Loucy (cell line): ENCODE data around the gene PTPRF.

ENCODE experiments used
- H2AFZ ChIP-seq: fragments of 200-600 bp; sonication (generic); 2 replicates; pipeline ENCODE4 v1.6.0; 2016; ENCODE audit warnings: antibody characterized with exemption, mild to moderate bottlenecking, low read length, moderate library complexity
- H3F3A ChIP-seq: fragments of 200-600 bp; 2 replicates; pipeline ENCODE4 v1.6.0; 2016; ENCODE audit warnings: antibody characterized with exemption, low read depth, mild to moderate bottlenecking
- H3K27me3 ChIP-seq: fragments of 200-600 bp; sonication (generic); 2 replicates; pipeline ENCODE4 v1.6.1; 2014; ENCODE audit warnings: low read length, mild to moderate bottlenecking; ENCODE audit not compliant: insufficient read depth, poor library complexity, severe bottlenecking
- H3K36me3 ChIP-seq: fragments of 200-600 bp; sonication (generic); 2 replicates; pipeline ENCODE4 v1.6.1; 2016; ENCODE audit warnings: low read length; ENCODE audit not compliant: insufficient read depth
- H3K4me1 ChIP-seq: fragments of 200-600 bp; sonication (generic); 2 replicates; pipeline ENCODE4 v1.5.1; 2014; ENCODE audit warnings: low read length, mild to moderate bottlenecking; ENCODE audit not compliant: insufficient read depth, poor library complexity, severe bottlenecking
- H3K4me2 ChIP-seq: fragments of 200-600 bp; sonication (generic); 2 replicates; pipeline ENCODE4 v1.6.0; 2014; ENCODE audit warnings: antibody characterized with exemption, low read length, low read depth, mild to moderate bottlenecking; ENCODE audit not compliant: poor library complexity, severe bottlenecking
- H3K4me3 ChIP-seq: fragments of 200-600 bp; sonication (generic); 2 replicates; pipeline ENCODE4 v1.5.1; 2014; ENCODE audit warnings: low read length, mild to moderate bottlenecking, mixed read lengths; ENCODE audit not compliant: poor library complexity, severe bottlenecking
- H3K79me2 ChIP-seq: fragments of 200-600 bp; sonication (generic); 2 replicates; pipeline ENCODE4 v1.6.1; 2014; ENCODE audit warnings: low read length; ENCODE audit not compliant: insufficient read depth
- H3K9ac ChIP-seq: fragments of 200-600 bp; sonication (generic); 2 replicates; pipeline ENCODE4 v1.6.0; 2014; ENCODE audit warnings: mild to moderate bottlenecking, low read depth, low read length, moderate library complexity; ENCODE audit not compliant: poor library complexity, severe bottlenecking
- H3K9me2 ChIP-seq: fragments of 200-600 bp; sonication (generic); replicated peaks from 2 replicates; pipeline ENCODE4 v1.6.1; 2016; ENCODE audit warnings: low read depth, low read length, mixed read lengths
- H3K9me3 ChIP-seq: fragments of 200-600 bp; sonication (generic); 2 replicates; pipeline ENCODE4 v1.6.1; 2014; ENCODE audit warnings: mild to moderate bottlenecking, antibody characterized with exemption, low read length, low read depth; ENCODE audit not compliant: insufficient read depth
- H4K20me1 ChIP-seq: fragments of 200-600 bp; sonication (generic); 2 replicates; pipeline ENCODE4 v1.6.0; 2014; ENCODE audit warnings: antibody characterized with exemption, low read length, mild to moderate bottlenecking; ENCODE audit not compliant: insufficient read depth, poor library complexity, severe bottlenecking
- EZH2phosphoT487 ChIP-seq: fragments of 200-600 bp; IDR thresholded peaks from 2 replicates; pipeline ENCODE4 v1.6.1; 2018; ENCODE audit warnings: antibody characterized with exemption, mild to moderate bottlenecking, moderate library complexity, borderline replicate concordance
- TF ChIP-seq, protein P1 (sequence below): fragments of 200-600 bp; sonication (generic); conservative IDR thresholded peaks from 2 replicates; pipeline ENCODE4 v1.5.1; 2014; ENCODE audit warnings: mild to moderate bottlenecking, antibody characterized with exemption, low read length

The PTPRF gene

DNA sequence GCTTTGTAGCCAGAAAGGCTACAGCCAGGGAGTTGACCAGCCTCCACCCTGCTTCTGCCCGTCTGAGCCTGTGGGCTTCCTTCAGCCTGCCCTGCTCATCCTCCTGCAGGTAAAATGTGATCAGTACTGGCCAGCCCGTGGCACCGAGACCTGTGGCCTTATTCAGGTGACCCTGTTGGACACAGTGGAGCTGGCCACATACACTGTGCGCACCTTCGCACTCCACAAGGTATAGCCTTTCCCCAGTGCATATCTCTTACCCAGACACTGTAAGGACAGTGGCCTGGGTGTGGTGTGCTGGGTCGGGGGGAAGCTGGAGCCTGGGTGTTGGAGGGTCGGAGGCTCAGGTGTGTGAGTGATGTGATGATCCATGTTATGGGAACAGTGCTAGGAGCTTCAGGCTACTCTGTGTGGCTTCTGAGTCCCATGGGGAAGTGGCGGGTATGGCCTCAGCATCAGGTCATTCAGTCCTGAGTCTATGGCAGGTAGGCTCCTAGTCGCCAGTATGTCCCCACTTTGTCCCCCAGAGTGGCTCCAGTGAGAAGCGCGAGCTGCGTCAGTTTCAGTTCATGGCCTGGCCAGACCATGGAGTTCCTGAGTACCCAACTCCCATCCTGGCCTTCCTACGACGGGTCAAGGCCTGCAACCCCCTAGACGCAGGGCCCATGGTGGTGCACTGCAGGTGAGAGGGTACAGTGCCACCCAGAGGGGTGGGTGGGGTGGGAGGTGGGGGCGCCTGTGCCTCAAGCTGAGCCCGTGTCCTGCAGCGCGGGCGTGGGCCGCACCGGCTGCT, 88.0 kb downstream of the PTPRF start:
- H3K9ac ChIP-seq = no peak overlapping the region
- no peaks in the 10 kb centered on the region for H3K9me2 ChIP-seq

DNA sequence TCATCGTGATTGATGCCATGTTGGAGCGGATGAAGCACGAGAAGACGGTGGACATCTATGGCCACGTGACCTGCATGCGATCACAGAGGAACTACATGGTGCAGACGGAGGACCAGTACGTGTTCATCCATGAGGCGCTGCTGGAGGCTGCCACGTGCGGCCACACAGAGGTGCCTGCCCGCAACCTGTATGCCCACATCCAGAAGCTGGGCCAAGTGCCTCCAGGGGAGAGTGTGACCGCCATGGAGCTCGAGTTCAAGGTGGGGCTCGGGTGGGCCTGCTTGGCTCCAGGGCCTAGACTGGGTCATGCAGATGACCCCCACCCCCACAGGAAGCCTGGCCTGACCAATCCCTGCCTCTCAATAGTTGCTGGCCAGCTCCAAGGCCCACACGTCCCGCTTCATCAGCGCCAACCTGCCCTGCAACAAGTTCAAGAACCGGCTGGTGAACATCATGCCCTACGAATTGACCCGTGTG, 88.7 kb downstream of the PTPRF start:
- Histone ChIP-seq H4K20me1 (no peaks in the 10 kb centered on the region), H3K79me2 (no peaks in the 10 kb centered on the region), H3F3A (no peaks in the 10 kb centered on the region), H3K36me3 (no peaks in the 10 kb centered on the region), H3K4me3 (no peak overlapping the region), H3K4me1 (no peaks in the 10 kb centered on the region), H3K4me2 (no peak overlapping the region), H2AFZ (no peak overlapping the region), H3K9ac (no peak overlapping the region), H3K9me2 (no peaks in the 10 kb centered on the region), H3K9me3 (no peaks in the 10 kb centered on the region), H3K27me3 (no peaks in the 10 kb centered on the region)
- TF ChIP-seq EZH2phosphoT487 = no peak
- TF ChIP-seq, protein P1, sequence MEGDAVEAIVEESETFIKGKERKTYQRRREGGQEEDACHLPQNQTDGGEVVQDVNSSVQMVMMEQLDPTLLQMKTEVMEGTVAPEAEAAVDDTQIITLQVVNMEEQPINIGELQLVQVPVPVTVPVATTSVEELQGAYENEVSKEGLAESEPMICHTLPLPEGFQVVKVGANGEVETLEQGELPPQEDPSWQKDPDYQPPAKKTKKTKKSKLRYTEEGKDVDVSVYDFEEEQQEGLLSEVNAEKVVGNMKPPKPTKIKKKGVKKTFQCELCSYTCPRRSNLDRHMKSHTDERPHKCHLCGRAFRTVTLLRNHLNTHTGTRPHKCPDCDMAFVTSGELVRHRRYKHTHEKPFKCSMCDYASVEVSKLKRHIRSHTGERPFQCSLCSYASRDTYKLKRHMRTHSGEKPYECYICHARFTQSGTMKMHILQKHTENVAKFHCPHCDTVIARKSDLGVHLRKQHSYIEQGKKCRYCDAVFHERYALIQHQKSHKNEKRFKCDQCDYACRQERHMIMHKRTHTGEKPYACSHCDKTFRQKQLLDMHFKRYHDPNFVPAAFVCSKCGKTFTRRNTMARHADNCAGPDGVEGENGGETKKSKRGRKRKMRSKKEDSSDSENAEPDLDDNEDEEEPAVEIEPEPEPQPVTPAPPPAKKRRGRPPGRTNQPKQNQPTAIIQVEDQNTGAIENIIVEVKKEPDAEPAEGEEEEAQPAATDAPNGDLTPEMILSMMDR = no peak

More for the DNA sequence above, 88.0 kb downstream of the PTPRF start:
- Histone ChIP-seq H3F3A (no peaks in the 10 kb centered on the region), H3K4me3 (no peak overlapping the region), H3K36me3 (no peaks in the 10 kb centered on the region), H3K4me2 (no peak overlapping the region), H3K27me3 (no peaks in the 10 kb centered on the region), H3K9me3 (no peaks in the 10 kb centered on the region), H3K4me1 (no peaks in the 10 kb centered on the region), H4K20me1 (no peaks in the 10 kb centered on the region), H3K79me2 (no peaks in the 10 kb centered on the region), H2AFZ (no peak overlapping the region)
- TF ChIP-seq, protein P1 = no peak
- no peak for TF ChIP-seq EZH2phosphoT487

DNA sequence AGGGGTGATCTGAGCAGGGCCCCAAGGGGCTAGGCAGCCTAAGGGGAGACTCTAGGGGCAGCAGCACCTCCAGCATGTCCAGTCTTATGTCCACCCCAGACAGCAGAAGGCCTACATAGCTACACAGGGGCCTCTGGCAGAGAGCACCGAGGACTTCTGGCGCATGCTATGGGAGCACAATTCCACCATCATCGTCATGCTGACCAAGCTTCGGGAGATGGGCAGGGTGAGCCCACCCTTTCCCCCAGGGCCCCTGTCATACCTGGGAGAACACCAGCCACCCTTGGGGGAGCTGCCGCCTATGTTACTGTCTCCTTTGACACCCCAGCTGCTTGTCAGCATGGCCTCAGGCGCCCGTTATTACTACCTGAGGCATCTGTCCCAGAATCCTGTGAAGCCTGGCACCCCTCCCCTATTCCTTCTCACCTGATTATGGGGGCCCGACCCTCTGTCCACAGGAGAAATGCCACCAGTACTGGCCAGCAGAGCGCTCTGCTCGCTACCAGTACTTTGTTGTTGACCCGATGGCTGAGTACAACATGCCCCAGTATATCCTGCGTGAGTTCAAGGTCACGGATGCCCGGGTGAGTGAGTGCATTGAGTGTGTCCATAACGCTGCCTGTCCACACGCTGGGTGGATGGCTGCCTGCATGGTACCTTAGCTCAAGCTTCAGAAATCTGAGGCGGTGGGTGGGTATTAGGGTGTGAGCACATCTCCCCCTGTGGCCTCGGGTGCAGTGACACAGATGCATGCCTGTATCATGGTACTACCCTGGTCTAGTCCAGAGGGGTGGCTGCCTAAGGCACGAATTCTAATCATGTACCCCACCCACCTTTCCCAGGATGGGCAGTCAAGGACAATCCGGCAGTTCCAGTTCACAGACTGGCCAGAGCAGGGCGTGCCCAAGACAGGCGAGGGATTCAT, 89.6 kb downstream of the PTPRF start:
- Histone ChIP-seq H3K4me3 (no peak overlapping the region), H2AFZ (no peak overlapping the region), H3K4me2 (no peak overlapping the region), H3K9me3 (no peaks in the 10 kb centered on the region), H3K27me3 (no peaks in the 10 kb centered on the region), H3K4me1 (no peaks in the 10 kb centered on the region), H3K79me2 (no peaks in the 10 kb centered on the region), H3K36me3 (no peaks in the 10 kb centered on the region), H4K20me1 (no peaks in the 10 kb centered on the region), H3F3A (no peaks in the 10 kb centered on the region), H3K9me2 (no peaks in the 10 kb centered on the region), H3K9ac (no peak overlapping the region)
- no peak for TF ChIP-seq EZH2phosphoT487
- TF ChIP-seq, protein P1 = no peak
